Activated naive CD8-positive, alpha-beta T cell treated with anti-CD3 and anti-CD28 coated beads, Interleukin-2, amount 10 ng/mL, durations not matched to agents 7 days and 5 days (primary cell): ENCODE results near the gene GRIPAP1. TPM values are rescaled to one million over a fixed set of nuclear protein-coding genes. Genes with fewer than 3 reads are reported as not detected.
"Not testable (repeated sequence)": the region's sequence is repeated elsewhere in the genome, so short reads cannot be mapped to it uniquely, and the experiment has no call there.

Source experiments
- ATAC-seq: fragments of 150-1000 bp; cut with Tn5 transposase; one replicate; pipeline ENCODE4 v1.10.0; 2021; ENCODE audit warnings: low read depth, moderate library complexity
- POLR2A ChIA-PET: fragments of 350-600 bp; sonication (Branson Sonifier 250); formaldehyde crosslinking; loops from one replicate; lab custom pipeline; 2021; ENCODE audit warnings: antibody characterized with exemption; lab: Charles Lee
- DNase-seq: peaks from one replicate; pipeline ENCODE4 v3.0.0; 2021
- H3K27ac Mint-ChIP-seq: one replicate; pipeline ENCODE4 v1.8.0; 2022; ENCODE audit warnings: mild to moderate bottlenecking, mixed read lengths
- H3K27me3 Mint-ChIP-seq: one replicate; pipeline ENCODE4 v1.8.0; 2022; ENCODE audit warnings: mild to moderate bottlenecking, moderate library complexity, mixed read lengths
- H3K36me3 Mint-ChIP-seq: one replicate; pipeline ENCODE4 v1.8.0; 2021; ENCODE audit warnings: mild to moderate bottlenecking, mixed read lengths
- H3K4me1 Mint-ChIP-seq: one replicate; pipeline ENCODE4 v1.8.0; 2021; ENCODE audit warnings: mixed read lengths
- H3K4me3 Mint-ChIP-seq: one replicate; pipeline ENCODE4 v1.8.0; 2022; ENCODE audit warnings: mild to moderate bottlenecking, moderate library complexity, mixed read lengths
- H3K9me3 Mint-ChIP-seq: one replicate; pipeline ENCODE4 v1.8.0; 2021; ENCODE audit warnings: mixed read lengths
- total RNA-seq, 2 experiments: library from RNA; stranded (reverse); gene quantifications; one replicate each; pipeline ENCODE4 v1.2.3, GENCODE V29; 2021

Gene GRIPAP1
- total RNA-seq, 2 experiments from 2014 or later: 116 to 123 TPM

GRCh38 chrX:48981178-48981577, 20.9 kb downstream of the GRIPAP1 start:
- peaks cover 6% of the 10 kb centered on the region for H3K4me1 Mint-ChIP-seq
- ATAC-seq: no peak
- H3K27me3 Mint-ChIP-seq: no peaks in the 10 kb centered on the region
- H3K27ac Mint-ChIP-seq: no peak overlapping the region
- no peak overlapping the region for H3K4me3 Mint-ChIP-seq
- peaks cover 29% of the 10 kb centered on the region for H3K36me3 Mint-ChIP-seq
- DNase-seq: no peak
- H3K9me3 Mint-ChIP-seq: no peaks in the 10 kb centered on the region
- POLR2A ChIA-PET: interaction anchor here (1.6 kb wide), 1 partner anchor 9 kb away, joined by 4 read pairs; the partner anchor contains the start of gene KCND1

- H3K4me3 Mint-ChIP-seq, ATAC-seq, POLR2A ChIA-PET, H3K9me3 Mint-ChIP-seq, H3K27ac Mint-ChIP-seq, DNase-seq, H3K27me3 Mint-ChIP-seq: not testable (repeated sequence)
- peaks cover 11% of the 10 kb centered on the region for H3K4me1 Mint-ChIP-seq
- peaks cover 29% of the 10 kb centered on the region for H3K36me3 Mint-ChIP-seq
These were observed 21.7 kb downstream of the GRIPAP1 start for GRCh38 chrX:48980341-48980740.

GRCh38 chrX:48978226-48978625, 23.8 kb downstream of the GRIPAP1 start:
- Mint-ChIP-seq H3K4me3 (no peak overlapping the region), H3K9me3 (no peaks in the 10 kb centered on the region), H3K27ac (no peak overlapping the region), H3K27me3 (no peaks in the 10 kb centered on the region), H3K4me1 (peaks cover 15% of the 10 kb centered on the region), H3K36me3 (peaks cover 31% of the 10 kb centered on the region)
- DNase-seq: no peak
- POLR2A ChIA-PET: no interaction called here
- ATAC-seq: no peak

- Mint-ChIP-seq H3K27me3 (no peaks in the 10 kb centered on the region), H3K9me3 (no peaks in the 10 kb centered on the region), H3K36me3 (peaks cover 33% of the 10 kb centered on the region), H3K27ac (peak overlapping the region; percentile 83), H3K4me1 (peaks cover 22% of the 10 kb centered on the region), H3K4me3 (no peak overlapping the region)
- DNase-seq: no peak
- POLR2A ChIA-PET: interaction anchor here (1.0 kb wide), 1 partner anchor 17 kb away, joined by 3 read pairs; no protein-coding TSS in a partner anchor
- ATAC-seq: peak; percentile 39
These were observed 26.0 kb downstream of the GRIPAP1 start for GRCh38 chrX:48976086-48976485.

- H3K4me1 Mint-ChIP-seq: peaks cover 22% of the 10 kb centered on the region
- H3K27ac Mint-ChIP-seq: peak overlapping the region; percentile 67
- no peaks in the 10 kb centered on the region for H3K9me3 Mint-ChIP-seq
- H3K36me3 Mint-ChIP-seq: peaks cover 31% of the 10 kb centered on the region
- H3K4me3 Mint-ChIP-seq: peak overlapping the region; percentile 20
- DNase-seq (no peak), ATAC-seq (no peak)
- POLR2A ChIA-PET: interaction anchor here (1.0 kb wide), 1 partner anchor 17 kb away, joined by 3 read pairs; no protein-coding TSS in a partner anchor
- no peaks in the 10 kb centered on the region for H3K27me3 Mint-ChIP-seq
These were observed 26.5 kb downstream of the GRIPAP1 start for GRCh38 chrX:48975541-48975940.

- Mint-ChIP-seq H3K27me3 (no peaks in the 10 kb centered on the region), H3K9me3 (no peaks in the 10 kb centered on the region), H3K27ac (peak overlapping the region; percentile 67), H3K4me3 (no peak overlapping the region), H3K4me1 (peaks cover 22% of the 10 kb centered on the region), H3K36me3 (peaks cover 29% of the 10 kb centered on the region)
- DNase-seq (no peak), ATAC-seq (no peak)
- POLR2A ChIA-PET: no interaction called here
These were observed 27.0 kb downstream of the GRIPAP1 start for GRCh38 chrX:48975041-48975440.

GRCh38 chrX:48974574-48974973, 27.5 kb downstream of the GRIPAP1 start:
- H3K4me1 Mint-ChIP-seq: peaks cover 22% of the 10 kb centered on the region
- no peaks in the 10 kb centered on the region for H3K27me3 Mint-ChIP-seq
- DNase-seq: no peak
- peaks cover 29% of the 10 kb centered on the region for H3K36me3 Mint-ChIP-seq
- H3K4me3 Mint-ChIP-seq: no peak overlapping the region
- ATAC-seq: no peak
- POLR2A ChIA-PET: no interaction called here
- H3K9me3 Mint-ChIP-seq: no peaks in the 10 kb centered on the region
- H3K27ac Mint-ChIP-seq: peak overlapping the region; percentile 35

- peaks cover 22% of the 10 kb centered on the region for H3K4me1 Mint-ChIP-seq
- H3K9me3 Mint-ChIP-seq: no peaks in the 10 kb centered on the region
- no peak for DNase-seq
- H3K36me3 Mint-ChIP-seq: peaks cover 29% of the 10 kb centered on the region
- ATAC-seq: no peak
- no peak overlapping the region for H3K27ac Mint-ChIP-seq
- no peak overlapping the region for H3K4me3 Mint-ChIP-seq
- H3K27me3 Mint-ChIP-seq: no peaks in the 10 kb centered on the region
- POLR2A ChIA-PET: no interaction called here
These were observed 28.0 kb downstream of the GRIPAP1 start for GRCh38 chrX:48974033-48974432.

- H3K9me3 Mint-ChIP-seq: no peaks in the 10 kb centered on the region
- peak overlapping the region; percentile 19 for H3K27ac Mint-ChIP-seq
- ATAC-seq (peak; percentile 41), DNase-seq (no peak)
- peaks cover 17% of the 10 kb centered on the region for H3K36me3 Mint-ChIP-seq
- no peaks in the 10 kb centered on the region for H3K27me3 Mint-ChIP-seq
- H3K4me3 Mint-ChIP-seq: no peak overlapping the region
- H3K4me1 Mint-ChIP-seq: peaks cover 20% of the 10 kb centered on the region
- POLR2A ChIA-PET: interaction anchor here (0.7 to 1.8 kb wide), 5 partner anchors 9 to 70 kb away, joined by 3 to 5 read pairs (median 4); partner anchors contain the start of genes GRIPAP1 and TFE3
These were observed 29.6 kb downstream of the GRIPAP1 start for GRCh38 chrX:48972220-48973164.

- Mint-ChIP-seq H3K4me1 (peaks cover 18% of the 10 kb centered on the region), H3K4me3 (no peak within 1 kb of the TSS), H3K27ac (peak within 1 kb of the TSS; percentile 38), H3K9me3 (no peaks in the 10 kb centered on the region), H3K27me3 (no peaks in the 10 kb centered on the region), H3K36me3 (peaks cover 15% of the 10 kb centered on the region)
- DNase-seq: no peak
- peak; percentile 24 for ATAC-seq
- POLR2A ChIA-PET: interaction anchor here (0.7 to 1.8 kb wide), 5 partner anchors 10 to 71 kb away, joined by 3 to 5 read pairs (median 4); partner anchors contain the start of genes GRIPAP1 and TFE3
These were observed 30.5 kb downstream of the GRIPAP1 start, which contains the start of gene KCND1 for GRCh38 chrX:48971249-48972219. Gene KCND1, minus strand, starts transcription at chrX:48971844. Its CDS starts 1,573 bp downstream, at chrX:48970271.

GRCh38 chrX:48969471-48969870, 32.6 kb downstream of the GRIPAP1 start:
- Mint-ChIP-seq H3K27me3 (no peaks in the 10 kb centered on the region), H3K4me3 (no peak overlapping the region), H3K4me1 (peaks cover 7% of the 10 kb centered on the region), H3K36me3 (peaks cover 11% of the 10 kb centered on the region), H3K27ac (no peak overlapping the region), H3K9me3 (no peaks in the 10 kb centered on the region)
- no peak for ATAC-seq
- POLR2A ChIA-PET: no interaction called here
- no peak for DNase-seq

- Mint-ChIP-seq H3K27ac (no peak overlapping the region), H3K4me1 (peaks cover 9% of the 10 kb centered on the region), H3K36me3 (peaks cover 10% of the 10 kb centered on the region), H3K9me3 (no peaks in the 10 kb centered on the region), H3K4me3 (no peak overlapping the region), H3K27me3 (no peaks in the 10 kb centered on the region)
- POLR2A ChIA-PET: no interaction called here
- DNase-seq (no peak), ATAC-seq (no peak)
These were observed 33.7 kb downstream of the GRIPAP1 start for GRCh38 chrX:48968377-48968776.
